ENCODE data around the gene GPC6.

GRCh38 chr13:94343243-94343585 lies 1116.6 kb downstream of the GPC6 start:
- TF ChIP-seq, protein P1, sequence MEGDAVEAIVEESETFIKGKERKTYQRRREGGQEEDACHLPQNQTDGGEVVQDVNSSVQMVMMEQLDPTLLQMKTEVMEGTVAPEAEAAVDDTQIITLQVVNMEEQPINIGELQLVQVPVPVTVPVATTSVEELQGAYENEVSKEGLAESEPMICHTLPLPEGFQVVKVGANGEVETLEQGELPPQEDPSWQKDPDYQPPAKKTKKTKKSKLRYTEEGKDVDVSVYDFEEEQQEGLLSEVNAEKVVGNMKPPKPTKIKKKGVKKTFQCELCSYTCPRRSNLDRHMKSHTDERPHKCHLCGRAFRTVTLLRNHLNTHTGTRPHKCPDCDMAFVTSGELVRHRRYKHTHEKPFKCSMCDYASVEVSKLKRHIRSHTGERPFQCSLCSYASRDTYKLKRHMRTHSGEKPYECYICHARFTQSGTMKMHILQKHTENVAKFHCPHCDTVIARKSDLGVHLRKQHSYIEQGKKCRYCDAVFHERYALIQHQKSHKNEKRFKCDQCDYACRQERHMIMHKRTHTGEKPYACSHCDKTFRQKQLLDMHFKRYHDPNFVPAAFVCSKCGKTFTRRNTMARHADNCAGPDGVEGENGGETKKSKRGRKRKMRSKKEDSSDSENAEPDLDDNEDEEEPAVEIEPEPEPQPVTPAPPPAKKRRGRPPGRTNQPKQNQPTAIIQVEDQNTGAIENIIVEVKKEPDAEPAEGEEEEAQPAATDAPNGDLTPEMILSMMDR (IDR thresholded peaks at IDR 0.05) = no peak
- TF ChIP-seq POLR2A (IDR thresholded peaks at IDR 0.05) = no peak
